Occipital lobe (tissue), 2 donors: ENCODE measurements around the gene TEPSIN. TPM values are rescaled to one million over a fixed set of nuclear protein-coding genes. Genes with fewer than 3 reads are reported as not detected.

Experiments
- DNase-seq: peaks from one replicate; lab custom pipeline; 2025; lab: John Stamatoyannopoulos, UW
- total RNA-seq: library from RNA; depleted of rRNA; stranded (reverse); fragments of >200 nt; gene quantifications from one replicate; pipeline ENCODE4 v1.2.3, GENCODE V29; 2014

Gene TEPSIN
- total RNA-seq, 1 donor from 2014 or later = 8.1 TPM

GRCh38 chr17:81250286-81251093 lies 11.6 kb upstream of the TEPSIN start:
- DNase-seq = no peak

- no peak for DNase-seq
Observed at GRCh38 chr17:81249223-81250040, 10.6 kb upstream of the TEPSIN start.

DNA sequence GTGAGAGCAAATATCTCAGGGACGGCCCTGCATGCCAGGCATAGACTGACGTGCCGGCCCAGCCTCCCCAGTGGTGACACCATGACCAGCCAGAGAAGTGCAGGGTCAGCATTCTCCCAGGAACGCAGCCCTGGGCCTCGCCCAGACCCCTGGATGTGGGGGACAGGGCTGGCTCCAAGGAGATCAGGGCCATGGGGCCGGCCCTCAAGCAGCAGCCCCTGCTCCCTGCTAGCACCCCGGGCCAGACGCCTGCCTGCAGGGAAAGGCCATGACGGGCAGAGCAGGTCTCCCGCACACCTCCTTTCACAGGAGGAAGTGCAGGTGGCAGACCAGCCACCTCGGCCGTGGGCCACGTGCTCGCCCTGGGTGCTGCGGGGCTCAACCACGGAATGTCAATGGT lies 9.8 kb upstream of the TEPSIN start:
- no peak for DNase-seq

DNA sequence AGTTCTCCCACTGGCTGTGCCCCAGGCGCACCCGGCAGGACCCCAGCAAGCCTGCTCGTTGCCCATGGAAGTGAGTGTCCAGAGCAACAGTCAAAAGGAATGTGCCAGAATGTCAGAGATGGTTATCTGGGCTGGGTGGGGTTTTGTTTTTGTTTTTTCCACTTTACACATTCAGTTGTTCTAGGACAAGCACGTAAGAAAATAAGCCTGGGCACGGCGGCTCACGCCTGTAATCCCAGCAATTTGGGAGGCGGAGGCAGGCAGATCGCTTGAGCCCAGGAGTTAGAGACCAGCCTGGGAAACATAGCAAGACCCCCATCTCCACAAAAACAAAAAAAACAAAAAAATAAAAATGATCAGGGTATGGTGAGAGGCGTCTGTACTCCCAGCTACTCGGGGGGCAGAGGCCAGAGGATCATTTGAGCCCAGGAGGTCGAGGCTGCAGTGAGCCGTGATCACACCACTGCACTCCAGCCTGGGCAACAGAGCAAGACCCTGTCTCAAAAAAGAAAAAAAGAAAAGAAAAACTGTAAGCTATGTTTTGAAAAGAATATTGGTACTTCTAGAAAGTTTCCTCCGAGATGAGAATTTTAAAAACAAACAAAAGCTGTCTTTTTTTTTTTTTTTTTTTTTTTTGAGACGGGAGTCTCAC lies 8.6 kb upstream of the TEPSIN start:
- DNase-seq = no peak

DNA sequence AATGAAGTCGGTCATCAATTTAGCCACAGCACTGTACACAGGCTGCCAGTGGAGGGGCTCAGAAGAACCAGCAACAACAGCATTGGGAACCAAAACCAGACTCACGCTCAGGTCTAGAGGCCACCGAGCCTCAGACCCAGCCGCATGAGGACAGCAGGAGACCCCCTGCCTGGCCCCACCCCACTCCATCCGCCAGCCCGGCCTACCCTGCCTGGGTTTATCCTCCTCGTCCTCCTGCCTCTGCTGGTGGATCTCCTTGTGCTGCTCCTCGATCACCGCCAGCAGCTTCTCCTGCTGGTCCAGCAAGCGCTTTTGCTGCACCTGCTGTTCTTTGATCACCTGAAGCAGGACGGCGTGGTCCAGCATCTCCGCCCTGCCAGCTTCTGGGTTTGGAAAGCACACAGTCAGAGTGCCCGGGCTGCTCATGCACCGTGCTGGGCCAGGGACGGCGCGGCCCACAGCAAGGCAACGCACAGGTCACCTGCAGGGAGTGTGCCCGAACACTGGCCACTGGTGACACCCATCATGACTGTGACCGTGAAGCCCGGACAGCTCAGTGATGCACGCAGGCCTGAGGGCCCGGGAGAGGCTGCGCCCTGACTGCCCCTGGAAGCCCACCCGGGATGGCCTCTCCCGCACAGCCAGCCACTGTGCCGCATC lies 8.0 kb upstream of the TEPSIN start:
- no peak for DNase-seq

GRCh38 chr17:81246343-81246670 lies 7.5 kb upstream of the TEPSIN start:
- DNase-seq = no peak

DNA sequence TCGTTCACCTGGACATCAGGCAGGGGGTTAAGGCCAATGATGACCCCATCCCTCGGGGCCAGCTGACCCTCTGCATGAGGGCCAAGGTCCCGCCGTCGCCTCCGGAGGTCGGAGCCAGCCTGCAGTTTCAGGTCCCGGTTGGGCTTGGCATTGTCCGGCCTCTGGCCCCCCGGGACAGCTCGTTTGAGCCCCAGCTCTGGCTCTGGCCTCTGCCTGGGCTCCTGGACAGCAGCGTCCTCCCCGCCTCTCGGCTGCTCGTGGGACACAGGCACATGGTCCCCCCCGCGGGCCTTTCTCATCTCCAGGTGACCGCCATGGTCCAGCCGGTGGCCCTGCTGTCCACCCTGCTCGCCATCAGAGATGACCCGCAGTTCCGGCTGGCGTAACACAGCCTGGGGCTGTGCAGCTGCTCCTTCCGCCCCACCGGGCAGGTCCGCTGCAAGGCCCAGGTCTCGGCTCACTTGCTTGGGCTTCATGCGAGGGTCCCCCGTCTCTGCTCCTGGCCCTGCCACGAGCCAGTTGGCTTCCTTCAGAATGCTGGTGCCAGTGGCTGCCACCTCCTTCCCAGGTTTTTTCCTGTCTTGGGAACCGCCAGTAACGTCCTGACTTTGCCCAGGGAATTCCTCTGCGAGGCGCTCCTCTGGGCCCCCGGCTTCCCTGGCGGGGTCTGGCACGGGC lies 6.9 kb upstream of the TEPSIN start:
- DNase-seq = no peak

- DNase-seq = no peak
Observed at GRCh38 chr17:81245024-81245664, 6.3 kb upstream of the TEPSIN start.

- no peak for DNase-seq
Observed at GRCh38 chr17:81244358-81245023, 5.6 kb upstream of the TEPSIN start.

- no peak for DNase-seq
Observed at GRCh38 chr17:81243333-81243664, 4.4 kb upstream of the TEPSIN start.

DNA sequence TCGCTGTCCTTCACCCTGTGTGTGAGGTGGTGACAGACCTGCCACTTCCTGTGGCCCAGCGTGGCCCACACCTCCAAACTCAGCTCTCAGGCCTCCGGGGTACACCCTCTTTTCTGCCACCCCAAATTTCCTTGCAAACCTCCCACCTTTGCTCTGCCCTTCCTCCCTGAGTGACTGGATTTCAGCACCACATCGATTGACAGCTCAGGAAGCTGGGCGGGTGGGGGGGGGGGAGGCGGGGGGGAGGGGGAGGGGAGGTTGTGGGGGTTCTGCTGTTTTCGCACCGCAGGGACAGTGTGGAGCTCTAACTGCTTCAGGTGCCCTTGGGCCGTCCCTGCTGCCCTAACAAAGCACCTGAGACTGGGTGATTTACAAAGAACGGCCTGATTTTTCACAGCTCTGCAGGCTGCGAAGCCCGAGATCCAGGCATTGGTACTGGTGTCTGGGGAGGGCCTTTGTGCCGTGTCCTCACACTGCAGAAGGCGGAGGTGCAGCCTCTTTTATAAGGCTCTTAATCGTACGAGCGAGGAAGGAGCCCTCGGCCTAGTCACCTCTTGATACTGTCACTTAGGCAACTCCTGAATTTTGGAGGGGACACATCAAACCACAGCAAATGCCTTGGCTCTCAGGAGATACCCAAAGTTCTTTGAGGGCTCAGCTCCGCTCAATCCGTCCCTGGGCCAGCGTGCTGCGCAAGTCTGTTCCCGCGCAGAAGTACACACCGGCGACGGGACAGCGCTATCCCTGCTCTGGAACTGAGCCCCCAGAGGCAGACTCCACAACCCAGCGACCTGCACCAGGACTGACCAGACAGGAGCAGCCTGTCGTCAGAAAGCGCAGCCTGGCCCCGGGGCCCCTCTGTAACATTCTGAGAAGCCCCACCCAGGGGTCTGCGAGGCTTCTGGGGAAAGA lies 3.8 kb upstream of the TEPSIN start:
- no peak for DNase-seq

DNA sequence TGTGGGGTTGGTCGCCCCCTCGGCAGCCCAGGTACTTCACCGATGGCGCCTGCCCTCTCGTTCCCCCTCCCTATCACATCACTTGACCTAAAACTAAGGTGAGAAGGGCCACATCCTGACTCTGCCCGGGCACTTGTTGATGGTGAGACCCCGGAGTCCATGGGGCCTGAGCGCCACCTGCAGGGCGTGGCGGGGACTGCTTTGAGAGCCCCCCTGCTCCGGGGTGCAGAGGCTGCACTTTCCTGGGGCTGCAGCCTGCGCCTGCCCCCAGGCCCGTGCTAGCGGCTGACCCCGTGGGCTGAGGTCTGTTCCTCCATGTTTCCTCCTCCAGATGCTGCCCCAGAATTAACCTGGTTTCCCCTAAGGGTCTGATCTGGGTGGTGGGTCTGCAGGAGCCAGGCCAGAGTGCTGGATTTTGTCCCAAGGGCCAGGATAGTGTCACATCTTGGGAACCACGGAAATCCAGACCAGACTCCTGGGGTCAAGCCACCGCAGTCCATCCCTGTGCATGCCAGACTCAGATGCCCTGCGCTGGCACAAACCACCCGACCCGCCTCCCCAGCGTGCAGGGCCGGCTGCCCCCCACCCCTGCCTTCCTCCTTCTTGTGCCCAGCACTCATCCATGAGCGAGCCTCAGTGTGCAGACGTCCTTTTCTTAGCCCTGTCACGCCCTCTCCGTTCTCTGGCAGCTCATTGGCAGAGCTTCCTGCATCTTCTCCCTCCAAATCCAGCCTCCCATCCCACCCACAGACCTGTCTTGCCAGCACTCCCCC lies 3.0 kb upstream of the TEPSIN start:
- DNase-seq = peak; percentile 14

DNA sequence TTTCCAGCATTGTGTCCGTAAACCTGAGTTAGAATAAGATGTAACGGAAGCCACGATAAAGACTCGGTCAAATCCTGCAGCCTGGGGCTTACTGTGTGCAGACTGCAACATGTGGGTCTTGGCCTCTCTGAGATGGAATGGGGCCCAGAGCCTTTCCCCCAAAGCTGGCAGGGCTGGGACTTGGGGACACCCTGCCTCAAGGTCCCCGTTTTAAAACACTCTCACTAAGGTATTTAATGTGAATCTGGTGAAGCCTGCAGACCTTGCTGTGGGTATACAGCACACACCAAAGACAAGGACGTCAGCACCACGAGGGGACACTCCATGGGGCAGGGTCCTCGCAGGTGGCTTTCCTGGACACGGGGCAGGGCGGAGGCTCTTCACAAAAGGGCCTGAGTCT lies 2.3 kb upstream of the TEPSIN start:
- no peak for DNase-seq

- DNase-seq = no peak
Observed at GRCh38 chr17:81240761-81241160, 1.9 kb upstream of the TEPSIN start.

DNA sequence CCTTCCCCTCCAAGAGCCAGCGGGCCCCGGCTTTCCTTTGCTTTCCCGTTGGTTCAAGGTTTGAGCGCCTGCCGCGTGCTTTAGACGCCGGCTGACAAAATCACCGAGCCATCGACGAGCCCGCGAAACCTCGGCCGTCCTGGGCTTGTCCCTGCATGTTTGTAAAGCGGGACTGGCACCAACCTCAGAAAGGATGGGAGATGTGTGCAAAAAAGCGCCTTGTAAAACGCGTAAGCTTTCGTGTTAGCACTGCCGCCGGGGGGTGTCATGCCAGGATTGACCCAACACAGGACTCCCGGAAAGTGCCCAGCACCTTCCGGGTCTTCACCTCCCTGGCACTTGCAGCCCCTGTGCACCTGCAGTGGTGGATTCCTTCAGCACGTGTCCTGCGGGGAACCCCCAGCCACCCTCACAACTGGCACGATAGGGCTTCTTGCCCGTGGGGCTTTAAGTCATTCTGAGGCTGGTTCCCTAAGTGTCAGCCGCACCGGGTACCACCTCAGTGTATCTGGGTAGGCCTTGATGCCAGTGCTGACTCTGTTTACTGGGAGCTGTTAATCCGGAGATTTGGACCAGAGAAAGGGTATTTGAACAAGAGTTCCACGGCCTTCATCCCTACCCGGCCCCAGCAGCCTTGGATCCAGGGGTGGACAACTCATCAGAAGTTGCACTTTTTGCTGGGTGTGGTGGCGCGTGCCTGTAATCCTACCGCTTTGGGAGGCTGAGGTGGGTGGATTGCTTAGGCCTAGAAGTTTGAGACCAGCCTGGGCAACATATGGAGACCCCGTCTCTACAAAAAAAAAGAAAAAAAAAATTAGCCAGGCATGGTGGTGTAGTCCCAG lies 1.1 kb upstream of the TEPSIN start:
- DNase-seq = no peak

DNA sequence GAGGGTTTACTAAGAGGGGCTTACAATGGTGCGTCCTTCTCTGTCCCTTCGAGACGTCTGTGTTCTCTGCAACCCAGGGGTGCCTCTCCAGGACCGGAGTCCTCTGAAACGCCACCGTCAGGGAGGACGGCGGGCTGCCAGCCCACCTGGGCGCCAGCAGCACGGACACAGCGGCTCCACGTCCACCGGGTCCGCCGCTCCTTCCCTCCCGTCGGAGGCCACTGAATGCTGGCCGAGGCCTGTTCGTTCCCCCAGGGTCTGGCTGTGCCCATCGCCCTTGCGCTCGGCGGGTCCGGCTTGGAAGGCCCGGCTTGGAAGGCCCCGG lies 403 bp downstream of the TEPSIN start:
- no peak for DNase-seq

DNA sequence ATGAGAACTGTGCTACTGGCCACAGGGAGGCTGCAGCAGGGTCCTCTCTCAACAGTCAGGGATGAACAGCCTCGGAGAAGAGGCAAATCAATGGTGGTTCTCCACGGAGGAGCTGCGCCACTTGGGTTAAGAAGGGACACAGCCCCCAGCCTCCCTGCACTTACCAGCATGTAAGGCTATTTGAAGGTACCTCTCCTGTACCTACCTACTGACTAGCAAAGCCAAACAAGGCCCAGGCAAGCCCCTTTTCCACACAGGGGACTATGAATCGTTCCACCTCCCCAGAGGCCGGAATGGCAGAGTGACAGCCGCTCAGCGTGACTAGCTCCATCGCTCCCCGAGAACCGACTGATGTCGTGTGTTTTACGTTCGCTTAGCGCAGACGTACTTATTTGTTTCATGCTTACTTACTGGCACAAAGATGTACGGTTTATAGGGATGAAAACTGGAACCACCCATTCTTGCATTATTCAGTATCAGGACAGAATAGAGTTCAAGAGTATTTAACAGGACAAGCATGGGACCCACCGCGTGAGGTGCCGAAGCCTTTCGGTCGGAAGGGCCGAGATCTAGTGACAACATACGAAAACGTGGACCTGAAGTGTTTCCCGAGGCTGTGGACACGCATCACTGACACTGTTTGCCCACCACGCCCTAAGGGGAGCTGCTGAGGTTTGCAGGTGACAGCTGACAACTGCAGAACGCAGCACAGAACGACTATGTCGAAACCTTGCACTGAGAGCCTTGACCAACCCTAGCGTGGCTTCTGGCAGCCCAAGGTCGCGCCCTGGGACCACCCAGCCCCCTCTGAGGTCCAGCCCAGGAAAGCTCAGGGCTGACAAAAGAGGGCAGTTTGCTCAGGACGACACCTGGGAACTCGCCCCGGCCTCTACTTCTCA lies 1.0 kb downstream of the TEPSIN start:
- DNase-seq = no peak
